ENCODE data around the gene SLC17A5.

The SLC17A5 gene

GRCh38 chr6:73667798-73668197 lies 14.0 kb upstream of the SLC17A5 start:
- H3K9ac ChIP-seq = no peak overlapping the region
- no peak overlapping the region for H3K4me3 ChIP-seq (IDR thresholded peaks at IDR 0.05; ENCODE audit: insufficient read depth, low read depth, low read length)
- H3K4me1 ChIP-seq (ENCODE audit: low read depth, poor library complexity, severe bottlenecking) = no peaks in the 10 kb centered on the region
- H4K20me1 ChIP-seq (ENCODE audit: insufficient read depth) = no peaks in the 10 kb centered on the region
- no peaks in the 10 kb centered on the region for H3K79me2 ChIP-seq (ENCODE audit: insufficient read depth, low read depth)
- TF ChIP-seq, protein P1, sequence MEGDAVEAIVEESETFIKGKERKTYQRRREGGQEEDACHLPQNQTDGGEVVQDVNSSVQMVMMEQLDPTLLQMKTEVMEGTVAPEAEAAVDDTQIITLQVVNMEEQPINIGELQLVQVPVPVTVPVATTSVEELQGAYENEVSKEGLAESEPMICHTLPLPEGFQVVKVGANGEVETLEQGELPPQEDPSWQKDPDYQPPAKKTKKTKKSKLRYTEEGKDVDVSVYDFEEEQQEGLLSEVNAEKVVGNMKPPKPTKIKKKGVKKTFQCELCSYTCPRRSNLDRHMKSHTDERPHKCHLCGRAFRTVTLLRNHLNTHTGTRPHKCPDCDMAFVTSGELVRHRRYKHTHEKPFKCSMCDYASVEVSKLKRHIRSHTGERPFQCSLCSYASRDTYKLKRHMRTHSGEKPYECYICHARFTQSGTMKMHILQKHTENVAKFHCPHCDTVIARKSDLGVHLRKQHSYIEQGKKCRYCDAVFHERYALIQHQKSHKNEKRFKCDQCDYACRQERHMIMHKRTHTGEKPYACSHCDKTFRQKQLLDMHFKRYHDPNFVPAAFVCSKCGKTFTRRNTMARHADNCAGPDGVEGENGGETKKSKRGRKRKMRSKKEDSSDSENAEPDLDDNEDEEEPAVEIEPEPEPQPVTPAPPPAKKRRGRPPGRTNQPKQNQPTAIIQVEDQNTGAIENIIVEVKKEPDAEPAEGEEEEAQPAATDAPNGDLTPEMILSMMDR (conservative IDR thresholded peaks at IDR 0.05; ENCODE audit: low read depth, low read length) = no peak
- H2AFZ ChIP-seq (ENCODE audit: low read depth) = no peak overlapping the region
- H3K27me3 ChIP-seq (ENCODE audit: insufficient read depth, low read depth) = no peaks in the 10 kb centered on the region
- H3K4me2 ChIP-seq = no peak overlapping the region
- no peak overlapping the region for H3K27ac ChIP-seq
- no peaks in the 10 kb centered on the region for H3K36me3 ChIP-seq (ENCODE audit: insufficient read depth)

- no peak overlapping the region for H2AFZ ChIP-seq (ENCODE audit: low read depth)
- TF ChIP-seq, protein P1 (conservative IDR thresholded peaks at IDR 0.05; ENCODE audit: low read depth, low read length) = no peak
- no peak overlapping the region for H3K9ac ChIP-seq
- no peak overlapping the region for H3K4me2 ChIP-seq
- H3K27me3 ChIP-seq (ENCODE audit: insufficient read depth, low read depth) = no peaks in the 10 kb centered on the region
- H4K20me1 ChIP-seq (ENCODE audit: insufficient read depth) = no peaks in the 10 kb centered on the region
- no peak overlapping the region for H3K27ac ChIP-seq
- H3K4me3 ChIP-seq (IDR thresholded peaks at IDR 0.05; ENCODE audit: insufficient read depth, low read depth, low read length) = no peak overlapping the region
- H3K79me2 ChIP-seq (ENCODE audit: insufficient read depth, low read depth) = no peaks in the 10 kb centered on the region
- H3K36me3 ChIP-seq (ENCODE audit: insufficient read depth) = no peaks in the 10 kb centered on the region
- H3K4me1 ChIP-seq (ENCODE audit: low read depth, poor library complexity, severe bottlenecking) = no peaks in the 10 kb centered on the region
Measured at GRCh38 chr6:73666393-73666792, 12.6 kb upstream of the SLC17A5 start.

GRCh38 chr6:73665686-73666319 lies 12.0 kb upstream of the SLC17A5 start:
- H3K27ac ChIP-seq = no peak overlapping the region
- H3K4me1 ChIP-seq (ENCODE audit: low read depth, poor library complexity, severe bottlenecking) = no peaks in the 10 kb centered on the region
- H3K9ac ChIP-seq = no peak overlapping the region
- TF ChIP-seq, protein P1 (conservative IDR thresholded peaks at IDR 0.05; ENCODE audit: low read depth, low read length) = no peak
- H3K79me2 ChIP-seq (ENCODE audit: insufficient read depth, low read depth) = no peaks in the 10 kb centered on the region
- H4K20me1 ChIP-seq (ENCODE audit: insufficient read depth) = no peaks in the 10 kb centered on the region
- no peak overlapping the region for H2AFZ ChIP-seq (ENCODE audit: low read depth)
- no peaks in the 10 kb centered on the region for H3K36me3 ChIP-seq (ENCODE audit: insufficient read depth)
- no peak overlapping the region for H3K4me2 ChIP-seq
- no peaks in the 10 kb centered on the region for H3K27me3 ChIP-seq (ENCODE audit: insufficient read depth, low read depth)
- no peak overlapping the region for H3K4me3 ChIP-seq (IDR thresholded peaks at IDR 0.05; ENCODE audit: insufficient read depth, low read depth, low read length)

GRCh38 chr6:73664701-73665100 lies 10.9 kb upstream of the SLC17A5 start:
- Histone ChIP-seq H3K27ac (no peak overlapping the region), H2AFZ (ENCODE audit: low read depth) (no peak overlapping the region), H3K9ac (no peak overlapping the region), H4K20me1 (ENCODE audit: insufficient read depth) (no peaks in the 10 kb centered on the region), H3K4me1 (ENCODE audit: low read depth, poor library complexity, severe bottlenecking) (no peaks in the 10 kb centered on the region), H3K4me2 (no peak overlapping the region), H3K4me3 (IDR thresholded peaks at IDR 0.05; ENCODE audit: insufficient read depth, low read depth, low read length) (no peak overlapping the region), H3K36me3 (ENCODE audit: insufficient read depth) (no peaks in the 10 kb centered on the region), H3K79me2 (ENCODE audit: insufficient read depth, low read depth) (no peaks in the 10 kb centered on the region), H3K27me3 (ENCODE audit: insufficient read depth, low read depth) (no peaks in the 10 kb centered on the region)
- TF ChIP-seq, protein P1 (conservative IDR thresholded peaks at IDR 0.05; ENCODE audit: low read depth, low read length) = no peak
